Measurements from ENCODE around the gene TMUB2. TPM values are rescaled to one million over a fixed set of nuclear protein-coding genes. Genes with fewer than 3 reads are reported as not detected.
"Not testable (repeated sequence)": the region's sequence is repeated elsewhere in the genome, so short reads cannot be mapped to it uniquely, and the experiment has no call there.

The TMUB2 gene
- total RNA-seq, result 24.0 TPM

GRCh38 chr17:44186307-44187130, at the start of gene TMUB2:
Gene TMUB2, plus strand, starts transcription at chr17:44186972. Its CDS starts 737 bp downstream, at chr17:44187709.
- no peaks in the 10 kb centered on the region for H3K9me3 ChIP-seq (ENCODE audit: control insufficient read depth in 3 of 3, low read length in 3 of 3)
- peak within 1 kb of the TSS; percentile 92 to 98 (median 97) for H3K4me3 ChIP-seq (ENCODE audit: low read length in 3 of 3)
- peaks cover 26 to 47% (median 35%) of the 10 kb centered on the region in 3 donors for H3K4me1 ChIP-seq (ENCODE audit: control insufficient read depth in 3 of 3, insufficient read depth in 3 of 3, low read length in 3 of 3)
- peaks cover 26 to 33% (median 26%) of the 10 kb centered on the region in 3 donors for H3K36me3 ChIP-seq (ENCODE audit: control insufficient read depth in 3 of 3, insufficient read depth in 3 of 3, low read length in 3 of 3)
- no peaks in the 10 kb centered on the region for H3K27me3 ChIP-seq (ENCODE audit: control insufficient read depth in 3 of 3, insufficient read depth in 3 of 3, low read length in 3 of 3)
- H3K9ac ChIP-seq (ENCODE audit: low read depth in 1 of 3, low read length in 3 of 3), result peak within 1 kb of the TSS; percentile 96 to 98 (median 98)
- H3K27ac ChIP-seq (ENCODE audit: low read depth, low read length), result peak within 1 kb of the TSS; percentile 95

GRCh38 chr17:44137891-44138709, 48.7 kb upstream of the TMUB2 start:
- H3K9me3 ChIP-seq (ENCODE audit: control insufficient read depth in 3 of 3, low read length in 3 of 3), result no peaks in the 10 kb centered on the region
- peaks cover 0 to 8% (median 0%) of the 10 kb centered on the region in 3 donors for H3K27me3 ChIP-seq (ENCODE audit: control insufficient read depth in 3 of 3, insufficient read depth in 3 of 3, low read length in 3 of 3)
- H3K4me3 ChIP-seq (ENCODE audit: low read length in 3 of 3), result no peak overlapping the region
- peaks cover 12 to 21% (median 17%) of the 10 kb centered on the region in 3 donors for H3K4me1 ChIP-seq (ENCODE audit: control insufficient read depth in 3 of 3, insufficient read depth in 3 of 3, low read length in 3 of 3)
- H3K9ac ChIP-seq (ENCODE audit: low read depth in 1 of 3, low read length in 3 of 3), result peak overlapping the region in 2 of 3 donors; percentile 25 to 40
- H3K27ac ChIP-seq (ENCODE audit: low read depth, low read length), result no peak overlapping the region
- no peaks in the 10 kb centered on the region for H3K36me3 ChIP-seq (ENCODE audit: control insufficient read depth in 3 of 3, insufficient read depth in 3 of 3, low read length in 3 of 3)

GRCh38 chr17:44143921-44144320, 42.9 kb upstream of the TMUB2 start:
- H3K27me3 ChIP-seq (ENCODE audit: control insufficient read depth in 3 of 3, insufficient read depth in 3 of 3, low read length in 3 of 3); H3K36me3 ChIP-seq (ENCODE audit: control insufficient read depth in 3 of 3, insufficient read depth in 3 of 3, low read length in 3 of 3); H3K9ac ChIP-seq (ENCODE audit: low read depth in 1 of 3, low read length in 3 of 3); H3K9me3 ChIP-seq (ENCODE audit: control insufficient read depth in 3 of 3, low read length in 3 of 3); H3K4me3 ChIP-seq (ENCODE audit: low read length in 3 of 3); H3K27ac ChIP-seq (ENCODE audit: low read depth, low read length): not testable (repeated sequence)
- peaks cover 25 to 43% (median 33%) of the 10 kb centered on the region in 3 donors for H3K4me1 ChIP-seq (ENCODE audit: control insufficient read depth in 3 of 3, insufficient read depth in 3 of 3, low read length in 3 of 3)

GRCh38 chr17:44144966-44145739, 41.6 kb upstream of the TMUB2 start:
- Histone ChIP-seq H3K4me1 (ENCODE audit: control insufficient read depth in 3 of 3, insufficient read depth in 3 of 3, low read length in 3 of 3) (peaks cover 25 to 46% (median 33%) of the 10 kb centered on the region in 3 donors), H3K27ac (ENCODE audit: low read depth, low read length) (no peak overlapping the region)

DNA sequence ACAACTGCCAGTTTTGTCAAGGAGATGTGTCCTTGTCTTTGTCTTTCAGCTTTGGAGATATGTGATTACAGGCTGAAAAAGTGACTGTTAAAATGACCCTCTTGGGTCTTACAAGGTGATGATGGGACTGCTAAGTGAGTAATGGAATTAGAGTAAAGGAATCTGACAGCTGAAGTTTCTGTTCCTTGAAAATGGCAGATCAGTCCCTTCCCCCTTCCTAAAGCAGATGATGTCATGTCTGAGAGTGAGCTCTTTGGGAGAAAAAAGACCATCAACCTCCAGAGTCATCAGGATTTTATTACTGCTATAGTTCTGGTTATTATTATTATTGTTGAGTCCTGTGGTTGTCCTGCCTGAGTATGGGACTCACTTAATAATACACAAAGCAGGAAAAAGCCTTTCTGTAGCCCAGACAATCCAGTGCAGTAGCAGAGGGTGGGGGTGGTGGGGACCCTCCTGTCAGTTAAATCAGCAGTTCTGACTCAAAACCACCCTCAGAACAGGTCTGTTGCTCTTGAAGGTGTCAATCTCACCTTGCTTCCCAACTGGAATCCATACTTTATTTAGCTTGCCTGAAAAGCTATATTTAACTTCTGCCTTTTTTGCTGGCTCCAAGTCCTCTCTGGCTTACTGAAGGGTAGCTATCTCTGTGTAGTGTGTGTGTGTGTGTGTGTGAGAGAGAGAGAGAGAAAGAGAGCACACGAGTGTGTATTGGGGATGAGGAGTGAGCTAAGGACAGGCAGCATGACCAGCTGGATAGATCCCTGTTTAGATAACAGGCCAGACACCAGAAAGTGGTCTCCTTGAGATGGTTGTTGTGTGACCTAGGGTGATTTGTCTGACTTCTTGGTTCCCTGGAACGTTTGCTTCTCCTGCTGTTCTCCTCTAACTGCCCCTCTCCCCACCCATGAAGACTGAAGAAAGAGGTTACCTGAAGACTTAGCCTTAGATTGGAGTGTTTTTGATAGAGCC, 40.1 kb upstream of the TMUB2 start:
- Histone ChIP-seq H3K27ac (ENCODE audit: low read depth, low read length) (peak overlapping the region; percentile 73), H3K27me3 (ENCODE audit: control insufficient read depth in 3 of 3, insufficient read depth in 3 of 3, low read length in 3 of 3) (no peaks in the 10 kb centered on the region)

More at GRCh38 chr17:44144966-44145739, 41.6 kb upstream of the TMUB2 start:
- Histone ChIP-seq H3K9me3 (ENCODE audit: control insufficient read depth in 3 of 3, low read length in 3 of 3) (no peaks in the 10 kb centered on the region), H3K4me3 (ENCODE audit: low read length in 3 of 3) (no peak overlapping the region), H3K27me3 (ENCODE audit: control insufficient read depth in 3 of 3, insufficient read depth in 3 of 3, low read length in 3 of 3) (no peaks in the 10 kb centered on the region), H3K36me3 (ENCODE audit: control insufficient read depth in 3 of 3, insufficient read depth in 3 of 3, low read length in 3 of 3) (no peaks in the 10 kb centered on the region), H3K9ac (ENCODE audit: low read depth in 1 of 3, low read length in 3 of 3) (no peak overlapping the region)

GRCh38 chr17:44147812-44148211, 39.0 kb upstream of the TMUB2 start:
- peaks cover 21 to 32% (median 22%) of the 10 kb centered on the region in 3 donors for H3K4me1 ChIP-seq (ENCODE audit: control insufficient read depth in 3 of 3, insufficient read depth in 3 of 3, low read length in 3 of 3)
- peak overlapping the region in 1 of 3 donors; percentile 40 for H3K9ac ChIP-seq (ENCODE audit: low read depth in 1 of 3, low read length in 3 of 3)
- peak overlapping the region; percentile 31 for H3K27ac ChIP-seq (ENCODE audit: low read depth, low read length)
- H3K4me3 ChIP-seq (ENCODE audit: low read length in 3 of 3), result no peak overlapping the region
- H3K27me3 ChIP-seq (ENCODE audit: control insufficient read depth in 3 of 3, insufficient read depth in 3 of 3, low read length in 3 of 3), result no peaks in the 10 kb centered on the region
- no peaks in the 10 kb centered on the region for H3K9me3 ChIP-seq (ENCODE audit: control insufficient read depth in 3 of 3, low read length in 3 of 3)
- H3K36me3 ChIP-seq (ENCODE audit: control insufficient read depth in 3 of 3, insufficient read depth in 3 of 3, low read length in 3 of 3), result no peaks in the 10 kb centered on the region

More for the DNA sequence above, 40.1 kb upstream of the TMUB2 start:
- Histone ChIP-seq H3K4me3 (ENCODE audit: low read length in 3 of 3) (peak overlapping the region in 1 of 3 donors; percentile 43), H3K9me3 (ENCODE audit: control insufficient read depth in 3 of 3, low read length in 3 of 3) (no peaks in the 10 kb centered on the region), H3K9ac (ENCODE audit: low read depth in 1 of 3, low read length in 3 of 3) (peak overlapping the region in 2 of 3 donors; percentile 38 to 51), H3K36me3 (ENCODE audit: control insufficient read depth in 3 of 3, insufficient read depth in 3 of 3, low read length in 3 of 3) (no peaks in the 10 kb centered on the region), H3K4me1 (ENCODE audit: control insufficient read depth in 3 of 3, insufficient read depth in 3 of 3, low read length in 3 of 3) (peaks cover 25 to 42% (median 30%) of the 10 kb centered on the region in 3 donors)

GRCh38 chr17:44149066-44149465, 37.7 kb upstream of the TMUB2 start:
- not testable (repeated sequence) for H3K27me3 ChIP-seq (ENCODE audit: control insufficient read depth in 3 of 3, insufficient read depth in 3 of 3, low read length in 3 of 3); H3K4me3 ChIP-seq (ENCODE audit: low read length in 3 of 3); H3K9me3 ChIP-seq (ENCODE audit: control insufficient read depth in 3 of 3, low read length in 3 of 3); H3K36me3 ChIP-seq (ENCODE audit: control insufficient read depth in 3 of 3, insufficient read depth in 3 of 3, low read length in 3 of 3); H3K27ac ChIP-seq (ENCODE audit: low read depth, low read length); H3K9ac ChIP-seq (ENCODE audit: low read depth in 1 of 3, low read length in 3 of 3)
- H3K4me1 ChIP-seq (ENCODE audit: control insufficient read depth in 3 of 3, insufficient read depth in 3 of 3, low read length in 3 of 3), result peaks cover 21 to 32% (median 22%) of the 10 kb centered on the region in 3 donors

DNA sequence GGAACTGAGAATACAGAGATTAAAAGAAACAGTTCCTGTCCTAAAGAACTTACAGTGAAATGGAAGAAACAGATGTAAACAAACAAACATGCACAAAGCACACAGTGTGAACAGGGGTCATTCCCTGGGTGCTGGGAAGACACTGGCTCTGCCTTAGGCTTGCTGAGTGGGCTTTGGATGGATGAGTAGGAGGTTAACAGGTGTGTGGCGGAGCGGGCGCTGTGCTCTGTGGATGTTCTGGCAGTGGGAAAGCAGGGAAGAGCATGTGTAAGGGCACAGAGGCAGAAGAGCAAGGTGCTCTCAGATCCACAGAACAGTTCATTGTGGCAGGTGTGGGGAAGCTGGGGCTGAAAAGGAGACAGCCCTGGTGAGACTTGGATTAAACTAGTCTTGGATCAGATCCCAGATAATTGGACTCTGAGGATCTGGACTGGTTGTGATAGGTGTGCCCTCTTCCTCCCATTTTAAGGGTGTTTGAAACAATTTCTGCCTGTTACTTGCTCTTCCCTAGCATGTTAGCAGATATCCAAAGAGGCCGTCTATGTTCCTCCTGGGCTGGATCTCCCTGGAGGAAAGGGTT, 36.9 kb upstream of the TMUB2 start:
- no peaks in the 10 kb centered on the region for H3K27me3 ChIP-seq (ENCODE audit: control insufficient read depth in 3 of 3, insufficient read depth in 3 of 3, low read length in 3 of 3)
- no peak overlapping the region for H3K9ac ChIP-seq (ENCODE audit: low read depth in 1 of 3, low read length in 3 of 3)
- no peak overlapping the region for H3K4me3 ChIP-seq (ENCODE audit: low read length in 3 of 3)
- peaks cover 21 to 32% (median 22%) of the 10 kb centered on the region in 3 donors for H3K4me1 ChIP-seq (ENCODE audit: control insufficient read depth in 3 of 3, insufficient read depth in 3 of 3, low read length in 3 of 3)
- no peaks in the 10 kb centered on the region for H3K36me3 ChIP-seq (ENCODE audit: control insufficient read depth in 3 of 3, insufficient read depth in 3 of 3, low read length in 3 of 3)
- no peak overlapping the region for H3K27ac ChIP-seq (ENCODE audit: low read depth, low read length)
- H3K9me3 ChIP-seq (ENCODE audit: control insufficient read depth in 3 of 3, low read length in 3 of 3), result no peaks in the 10 kb centered on the region
